H1 (cell line): Measurements from ENCODE around the gene CALD1. TPM values are rescaled to one million over a fixed set of nuclear protein-coding genes. Genes with fewer than 3 reads are reported as not detected.

ENCODE experiments used
- SIRT6 ChIP-seq: IDR thresholded peaks from one replicate; pipeline ENCODE4 v1.7.1; 2012; ENCODE audit warnings: low read length, inconsistent platforms
- polyA plus RNA-seq, 7 experiments: library from polyadenylated mRNA; depleted of rRNA in 3 of 7; stranded (reverse) in 5 of 7; unstranded in 2 of 7; fragments of >200 nt in 5 of 7; fragments of 200-250 nt in 2 of 7; gene quantifications; 1 replicate in 5 of 7; 2 replicates in 1 of 7; 4 replicates in 1 of 7; pipeline versions ENCODE4 v1.2.1 to v1.2.3, GENCODE V29; 2011 to 2013; ENCODE audit warnings: missing spikeins in 2 of 7, mixed read lengths in 2 of 7
- total RNA-seq: library from RNA; stranded (reverse); fragmentation: NEBNext Ultra II Directional; extraction: Animal tissue kit (Norgen Biotek cat#: 25700); gene quantifications from 2 replicates; pipeline ENCODE4 v1.2.1, GENCODE V29; 2021

CALD1 gene
- total and polyA plus RNA-seq, 2 of the 8 experiments (the other 6 are each of a cell fraction or from before 2014, with no cell fraction given): 34.3 to 177 TPM

DNA sequence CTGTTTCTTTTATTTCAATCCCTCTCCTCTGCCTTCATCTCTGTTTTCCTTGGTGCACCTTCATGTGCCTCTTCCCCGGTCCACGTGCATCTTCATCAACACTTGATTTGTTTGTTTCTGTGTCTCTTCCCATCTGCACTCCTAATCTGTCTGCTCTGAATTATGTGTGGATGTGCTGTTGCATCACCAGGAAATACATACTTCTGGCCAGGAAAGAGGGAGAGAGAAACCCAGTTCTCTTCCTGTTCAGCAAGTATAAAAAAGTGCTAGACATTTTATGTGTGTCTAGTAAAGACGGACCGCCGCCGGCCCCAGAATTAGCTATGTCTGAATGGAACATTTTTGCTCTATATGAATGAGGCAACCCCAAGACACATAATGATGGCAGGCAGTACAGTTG is 93.8 kb downstream of the CALD1 start (continued):
- no peak for TF ChIP-seq SIRT6
